ENCODE measurements around the gene ELP2. TPM values are rescaled to one million over a fixed set of nuclear protein-coding genes. Genes with fewer than 3 reads are reported as not detected.

ELP2 gene
- total RNA-seq, 1 experiment from 2014 or later, result 100 TPM

DNA sequence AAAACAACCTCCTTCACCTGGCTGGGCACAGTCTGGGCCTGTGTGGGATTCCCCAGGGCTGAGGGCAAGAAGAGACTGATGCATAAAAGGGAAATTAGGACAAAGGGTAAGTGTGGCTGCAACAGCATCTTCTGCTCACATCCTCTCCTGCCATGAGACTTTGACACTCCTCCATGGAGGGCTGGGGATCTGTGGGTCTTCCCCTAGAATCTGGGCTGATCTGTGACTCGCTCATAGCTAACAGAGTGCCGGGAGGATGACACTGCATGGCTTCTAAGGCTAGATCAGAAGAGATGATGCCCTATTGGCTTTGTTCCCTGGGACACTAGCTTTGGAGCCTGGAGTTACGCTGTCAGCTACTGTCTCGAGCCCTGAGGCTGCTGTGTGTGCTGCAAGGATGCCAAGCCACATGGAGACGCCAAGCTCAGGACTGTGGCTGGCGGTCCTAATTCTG lies 81.9 kb downstream of the ELP2 start:
- POLR2A ChIA-PET, result interaction anchor here (0.6 kb wide), 1 partner anchor 14 kb away, joined by 3 read pairs; no protein-coding TSS in a partner anchor
- H3K36me3 Mint-ChIP-seq (ENCODE audit: insufficient read depth, unreplicated experiment), result peaks cover 100% of the 10 kb centered on the region
- no peaks in the 10 kb centered on the region for H3K4me1 Mint-ChIP-seq (ENCODE audit: insufficient read depth, unreplicated experiment)
- H3K27me3 Mint-ChIP-seq (ENCODE audit: insufficient read depth, unreplicated experiment), result no peaks in the 10 kb centered on the region
- H3K27ac Mint-ChIP-seq (ENCODE audit: low read depth, unreplicated experiment), result peak overlapping the region; percentile 27
- intact Hi-C loops (cut with micrococcal nuclease), result no loop called here
- TF ChIP-seq, protein P1, sequence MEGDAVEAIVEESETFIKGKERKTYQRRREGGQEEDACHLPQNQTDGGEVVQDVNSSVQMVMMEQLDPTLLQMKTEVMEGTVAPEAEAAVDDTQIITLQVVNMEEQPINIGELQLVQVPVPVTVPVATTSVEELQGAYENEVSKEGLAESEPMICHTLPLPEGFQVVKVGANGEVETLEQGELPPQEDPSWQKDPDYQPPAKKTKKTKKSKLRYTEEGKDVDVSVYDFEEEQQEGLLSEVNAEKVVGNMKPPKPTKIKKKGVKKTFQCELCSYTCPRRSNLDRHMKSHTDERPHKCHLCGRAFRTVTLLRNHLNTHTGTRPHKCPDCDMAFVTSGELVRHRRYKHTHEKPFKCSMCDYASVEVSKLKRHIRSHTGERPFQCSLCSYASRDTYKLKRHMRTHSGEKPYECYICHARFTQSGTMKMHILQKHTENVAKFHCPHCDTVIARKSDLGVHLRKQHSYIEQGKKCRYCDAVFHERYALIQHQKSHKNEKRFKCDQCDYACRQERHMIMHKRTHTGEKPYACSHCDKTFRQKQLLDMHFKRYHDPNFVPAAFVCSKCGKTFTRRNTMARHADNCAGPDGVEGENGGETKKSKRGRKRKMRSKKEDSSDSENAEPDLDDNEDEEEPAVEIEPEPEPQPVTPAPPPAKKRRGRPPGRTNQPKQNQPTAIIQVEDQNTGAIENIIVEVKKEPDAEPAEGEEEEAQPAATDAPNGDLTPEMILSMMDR (IDR thresholded peaks at IDR 0.05; ENCODE audit: unreplicated experiment), result no peak
- CTCF ChIA-PET, result interaction anchor here (0.6 to 0.7 kb wide), 2 partner anchors 471 to 482 kb away, joined by 3 to 4 read pairs; no protein-coding TSS in a partner anchor
- no peak for DNase-seq (ENCODE audit: unreplicated experiment)
- H3K4me3 Mint-ChIP-seq (ENCODE audit: unreplicated experiment), result no peak overlapping the region
- peaks cover 10% of the 10 kb centered on the region for H3K9me3 Mint-ChIP-seq (ENCODE audit: unreplicated experiment)
- BruUV-seq (replicated peaks), result no TSS peak

DNA sequence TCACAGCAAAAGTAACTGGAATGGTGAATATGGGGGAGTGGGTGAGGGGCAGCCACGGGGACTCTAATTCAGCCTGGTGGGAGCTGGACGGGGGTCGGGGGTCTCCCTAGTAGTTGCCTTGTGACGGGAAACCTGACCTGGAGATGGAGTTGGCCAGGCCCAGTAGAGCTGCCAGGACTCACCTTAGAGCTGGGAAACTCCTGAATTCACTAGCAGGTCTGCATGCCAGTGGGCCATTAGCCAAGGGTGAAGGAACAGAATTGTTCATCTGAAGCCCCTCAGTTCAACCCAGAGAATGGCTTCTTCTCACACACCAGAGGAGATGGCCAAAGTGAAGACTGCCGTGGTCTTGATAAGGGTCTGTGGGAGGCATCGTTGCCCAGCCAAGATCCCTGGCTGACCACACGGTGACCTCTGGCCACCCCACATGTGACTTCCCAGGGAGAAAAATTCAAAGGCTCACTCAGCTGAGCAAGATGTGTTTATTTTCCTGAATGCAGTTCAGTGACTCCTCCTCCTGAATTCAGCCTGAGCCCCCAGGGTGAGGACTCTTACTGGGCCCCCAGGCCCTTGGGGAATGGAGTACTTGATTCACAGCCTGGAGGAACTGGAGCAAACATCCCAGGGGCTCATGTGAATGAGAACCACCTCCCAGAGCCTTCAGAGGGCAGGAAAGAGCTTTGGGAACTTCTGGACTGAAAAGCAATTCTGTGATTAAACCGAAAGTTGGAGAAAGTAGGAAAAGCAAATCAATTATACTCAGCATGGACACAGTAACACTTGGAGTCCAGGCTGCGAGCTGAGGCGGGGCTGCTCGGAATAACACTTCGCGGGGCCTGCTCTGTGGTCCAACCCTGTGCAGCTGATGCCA lies 82.8 kb downstream of the ELP2 start:
- no peak for DNase-seq (ENCODE audit: unreplicated experiment)
- intact Hi-C loops (cut with micrococcal nuclease), result no loop called here
- POLR2A ChIA-PET, result no interaction called here
- Mint-ChIP-seq H3K36me3 (ENCODE audit: insufficient read depth, unreplicated experiment) (peaks cover 95% of the 10 kb centered on the region), H3K27me3 (ENCODE audit: insufficient read depth, unreplicated experiment) (no peaks in the 10 kb centered on the region), H3K27ac (ENCODE audit: low read depth, unreplicated experiment) (no peak overlapping the region), H3K4me3 (ENCODE audit: unreplicated experiment) (no peak overlapping the region), H3K4me1 (ENCODE audit: insufficient read depth, unreplicated experiment) (no peaks in the 10 kb centered on the region), H3K9me3 (ENCODE audit: unreplicated experiment) (peaks cover 9% of the 10 kb centered on the region)
- CTCF ChIA-PET, result interaction anchor here (0.6 to 0.7 kb wide), 3 partner anchors 48 to 619 kb away, joined by 3 to 4 read pairs (median 4); no protein-coding TSS in a partner anchor
- TF ChIP-seq, protein P1 (IDR thresholded peaks at IDR 0.05; ENCODE audit: unreplicated experiment), result no peak
- BruUV-seq (replicated peaks), result no TSS peak

DNA sequence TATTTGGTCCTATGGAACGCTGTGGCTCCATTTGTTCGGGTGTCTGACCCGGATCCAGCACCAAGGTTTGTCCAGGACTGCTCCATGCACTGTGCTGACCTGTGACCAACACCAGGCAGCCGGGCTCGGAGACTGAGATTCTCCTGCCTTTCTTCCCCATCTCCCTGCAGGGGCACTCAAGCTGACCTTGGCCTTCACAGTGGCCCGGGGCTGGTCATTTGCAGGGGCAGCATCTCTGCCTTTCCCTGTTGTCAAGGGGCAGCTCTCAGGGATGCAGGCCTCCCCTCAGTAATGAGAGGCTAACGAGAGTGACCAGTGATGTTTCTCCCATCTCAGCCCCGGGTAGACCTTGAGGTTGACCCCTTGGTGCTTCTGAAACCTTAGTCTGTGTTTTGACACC lies 85.1 kb downstream of the ELP2 start:
- no peaks in the 10 kb centered on the region for H3K9me3 Mint-ChIP-seq (ENCODE audit: unreplicated experiment)
- no TSS peak for BruUV-seq (replicated peaks)
- no peaks in the 10 kb centered on the region for H3K4me1 Mint-ChIP-seq (ENCODE audit: insufficient read depth, unreplicated experiment)
- H3K27ac Mint-ChIP-seq (ENCODE audit: low read depth, unreplicated experiment), result no peak overlapping the region
- intact Hi-C loops (cut with micrococcal nuclease), result no loop called here
- H3K27me3 Mint-ChIP-seq (ENCODE audit: insufficient read depth, unreplicated experiment), result no peaks in the 10 kb centered on the region
- H3K4me3 Mint-ChIP-seq (ENCODE audit: unreplicated experiment), result no peak overlapping the region
- CTCF ChIA-PET, result interaction anchor here (0.5 to 0.8 kb wide), 3 partner anchors 26 to 113 kb away, joined by 3 to 5 read pairs (median 3); no protein-coding TSS in a partner anchor
- H3K36me3 Mint-ChIP-seq (ENCODE audit: insufficient read depth, unreplicated experiment), result peaks cover 95% of the 10 kb centered on the region
- DNase-seq (ENCODE audit: unreplicated experiment), result no peak
- POLR2A ChIA-PET, result no interaction called here
- TF ChIP-seq, protein P1 (IDR thresholded peaks at IDR 0.05; ENCODE audit: unreplicated experiment), result no peak

DNA sequence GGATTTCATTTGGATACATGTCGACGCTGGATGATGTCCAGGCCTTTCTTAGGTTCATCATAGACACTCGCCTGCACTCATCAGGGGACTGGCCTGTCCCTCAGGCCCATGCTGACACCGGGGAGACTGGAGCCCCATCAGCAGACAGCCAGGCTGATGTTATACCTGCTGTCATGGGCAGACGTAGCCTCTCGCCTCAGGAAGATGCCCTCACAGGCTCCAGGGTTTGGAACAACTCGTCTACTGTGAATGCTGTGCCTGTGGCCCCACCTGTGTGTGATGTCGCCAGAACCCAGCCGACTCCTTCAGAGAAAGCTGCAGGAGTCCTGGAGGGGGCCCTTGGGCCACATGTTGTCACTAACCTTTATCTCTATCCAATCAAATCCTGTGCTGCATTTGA lies 85.9 kb downstream of the ELP2 start:
- Mint-ChIP-seq H3K4me1 (ENCODE audit: insufficient read depth, unreplicated experiment) (no peaks in the 10 kb centered on the region), H3K27me3 (ENCODE audit: insufficient read depth, unreplicated experiment) (no peaks in the 10 kb centered on the region), H3K27ac (ENCODE audit: low read depth, unreplicated experiment) (no peak overlapping the region), H3K4me3 (ENCODE audit: unreplicated experiment) (no peak overlapping the region), H3K36me3 (ENCODE audit: insufficient read depth, unreplicated experiment) (peaks cover 95% of the 10 kb centered on the region), H3K9me3 (ENCODE audit: unreplicated experiment) (no peaks in the 10 kb centered on the region)
- intact Hi-C loops (cut with micrococcal nuclease), result no loop called here
- DNase-seq (ENCODE audit: unreplicated experiment), result no peak
- ChIA-PET POLR2A (interaction anchor here (3.2 kb wide), 1 partner anchor 28 kb away, joined by 12 read pairs; the partner anchor contains the start of gene MOCOS), CTCF (no interaction called here)
- BruUV-seq (replicated peaks), result no TSS peak
- TF ChIP-seq, protein P1 (IDR thresholded peaks at IDR 0.05; ENCODE audit: unreplicated experiment), result no peak
